Endothelial cell of umbilical vein (primary cell): ENCODE results near the gene CASKIN2. TPM values are rescaled to one million over a fixed set of nuclear protein-coding genes. Genes with fewer than 3 reads are reported as not detected.
A peak's percentile ranks its signal among the peaks of the same experiment; 100 is the strongest.

Experiments used
- BruUV-seq: library from RNA; stranded (reverse); fragments of 400-500 nt; replicated peaks from 2 replicates; lab custom pipeline; 2021; lab: Mats Ljungman, UMichigan
- CTCF ChIA-PET: fragments of 300-600, 350-600 bp; sonication (Branson Sonifier 250); formaldehyde crosslinking; loops from one replicate; lab custom pipeline; 2021; ENCODE audit warnings: antibody characterized with exemption, inconsistent platforms; lab: Charles Lee
- POLR2A ChIA-PET: fragments of 300-600, 350-600 bp; sonication (Branson Sonifier 250); formaldehyde crosslinking; loops from one replicate; lab custom pipeline; 2021; ENCODE audit warnings: antibody characterized with exemption, inconsistent platforms; lab: Charles Lee
- DNase-seq: peaks from one replicate; pipeline ENCODE4 v3.0.0-alpha.2; 2011; ENCODE audit warnings: low read depth, low spot score
- FAIRE-seq: peaks from 2 replicates; lab custom pipeline; 2011; peaks lifted over from hg19 to GRCh38; lab: Jason Lieb, UNC
- H2AFZ ChIP-seq: 2 replicates; pipeline ENCODE4 v1.6.0; 2012; ENCODE audit warnings: low read depth, low read length, control low read depth, inconsistent platforms
- H3K27ac ChIP-seq: 2 replicates; pipeline ENCODE4 v1.5.1; 2011; ENCODE audit warnings: low read depth, mild to moderate bottlenecking, control low read depth, low read length, moderate library complexity; ENCODE audit not compliant: insufficient read depth
- H3K27me3 ChIP-seq, 2 experiments: 2 replicates each; pipeline versions ENCODE4 v1.6.0 to v1.6.1; 2011; ENCODE audit warnings: low read length in 2 of 2, mixed read lengths in 1 of 2; ENCODE audit not compliant: control insufficient read depth in 2 of 2, insufficient read depth in 2 of 2
- H3K36me3 ChIP-seq, 2 experiments: 2 replicates in 1 of 2; 3 replicates in 1 of 2; pipeline ENCODE4 v1.5.1; 2011; ENCODE audit warnings: low read length in 2 of 2, mild to moderate bottlenecking in 1 of 2, moderate library complexity in 1 of 2; ENCODE audit not compliant: control insufficient read depth in 2 of 2, insufficient read depth in 2 of 2; ENCODE audit errors: extremely low read depth in 1 of 2
- H3K4me1 ChIP-seq: 3 replicates; pipeline ENCODE4 v1.5.1; 2011; ENCODE audit warnings: mild to moderate bottlenecking, low read length; ENCODE audit not compliant: control insufficient read depth, insufficient read depth; ENCODE audit errors: extremely low read depth
- H3K4me2 ChIP-seq: 2 replicates; pipeline ENCODE4 v1.6.1; 2011; ENCODE audit warnings: low read length, control low read depth, mixed read lengths; ENCODE audit not compliant: insufficient read depth
- H3K4me3 ChIP-seq, 3 experiments: fragments of 200-600 bp in 1 of 3; sonication (generic), shearing (Covaris generic) in 1 of 3; replicated peaks in 1 of 3; 2 replicates each; pipeline ENCODE4 v1.5.1; 2011 to 2016; ENCODE audit warnings: control low read depth in 3 of 3, low read length in 3 of 3, mild to moderate bottlenecking in 2 of 3, inconsistent platforms in 1 of 3, low read depth in 1 of 3, moderate library complexity in 1 of 3; ENCODE audit not compliant: insufficient read depth in 1 of 3
- H3K79me2 ChIP-seq: 2 replicates; pipeline ENCODE4 v1.6.0; 2012; ENCODE audit warnings: low read length, inconsistent platforms; ENCODE audit not compliant: control insufficient read depth, insufficient read depth
- H3K9ac ChIP-seq: replicated peaks from 2 replicates; pipeline ENCODE3; 2011; ENCODE audit warnings: low read length, control low read depth; ENCODE audit not compliant: insufficient read depth; ENCODE audit errors: extremely low read depth
- H3K9me1 ChIP-seq: replicated peaks from 3 replicates; pipeline ENCODE4 v1.6.0; 2011; ENCODE audit warnings: mild to moderate bottlenecking, low read length; ENCODE audit not compliant: control insufficient read depth, insufficient read depth; ENCODE audit errors: extremely low read depth
- H3K9me3 ChIP-seq: replicated peaks from 2 replicates; pipeline ENCODE4 v1.5.1; 2012; ENCODE audit warnings: low read length, inconsistent platforms; ENCODE audit not compliant: control insufficient read depth, insufficient read depth
- H4K20me1 ChIP-seq: replicated peaks from 2 replicates; pipeline ENCODE3; 2011; ENCODE audit warnings: mild to moderate bottlenecking, low read length; ENCODE audit not compliant: control insufficient read depth, insufficient read depth; ENCODE audit errors: extremely low read depth
- CTCF ChIP-seq, 2 donors: IDR thresholded peaks; 1 replicate in 1 of 2; 2 replicates in 1 of 2; pipeline ENCODE4 v1.5.1; 2011; ENCODE audit warnings: low read length in 2 of 2, mild to moderate bottlenecking in 2 of 2, moderate library complexity in 2 of 2, control low read depth in 1 of 2, inconsistent platforms in 1 of 2, low read depth in 1 of 2; ENCODE audit not compliant: insufficient read depth in 1 of 2; ENCODE audit errors: extremely low read depth in 1 of 2
- EZH2 ChIP-seq: IDR thresholded peaks from 2 replicates; pipeline ENCODE4 v1.6.1; 2012; ENCODE audit warnings: borderline replicate concordance, low read depth, mild to moderate bottlenecking, moderate library complexity, low read length, inconsistent platforms; ENCODE audit not compliant: severe bottlenecking
- JUN ChIP-seq: IDR thresholded peaks from 2 replicates; pipeline ENCODE4 v1.6.1; 2011; ENCODE audit warnings: borderline replicate concordance, low read depth; ENCODE audit not compliant: insufficient read length, insufficient read depth
- MYC ChIP-seq: IDR thresholded peaks from one replicate; pipeline ENCODE4 v1.6.1; 2011; ENCODE audit warnings: mild to moderate bottlenecking, low read depth, low read length
- POLR2A ChIP-seq: IDR thresholded peaks from 2 replicates; pipeline ENCODE4 v1.6.1; 2012; ENCODE audit warnings: low read depth, mild to moderate bottlenecking, control low read depth, low read length
- dilution Hi-C: fragments of 300-500 bp; cut with MboI; formaldehyde crosslinking; loops from one replicate; pipeline ENCODE4 v1.15.0; 2019; ENCODE audit warnings: low sequenced_read_pairs; ENCODE audit not compliant: extremely low pct_ligation_motif_present
- intact Hi-C: fragments of 100-400 bp; cut with micrococcal nuclease; formaldehyde crosslinking; loops from one replicate; pipeline ENCODE4 v1.10.0; 2022
- polyA plus RNA-seq, 4 experiments: library from polyadenylated mRNA; depleted of rRNA in 3 of 4; stranded (reverse) in 3 of 4; unstranded in 1 of 4; fragments of >200 nt; gene quantifications; 2 replicates each; pipeline versions ENCODE4 v1.2.1 to v1.2.3, GENCODE V29; 2011 to 2012; ENCODE audit warnings: missing spikeins in 1 of 4
- total RNA-seq: library from RNA; stranded (reverse); gene quantifications from 2 replicates; pipeline ENCODE4 v1.2.3, GENCODE V29; 2021

Gene CASKIN2
- total and polyA plus RNA-seq, 2 donors (not counting 3 experiments of a cell fraction or from before 2014, with no cell fraction given), result 13.0 to 37.6 TPM

- H3K9me1 ChIP-seq, result no peaks in the 10 kb centered on the region
- TF ChIP-seq EZH2 (peak; percentile 59), JUN (no peak)
- dilution Hi-C loops (no loop called here), intact Hi-C loops (loop anchor here (2.0 kb wide), 2 partner anchors 63 to 99 kb away; no protein-coding TSS in a partner anchor)
- BruUV-seq, result no TSS peak
- no peaks in the 10 kb centered on the region for H3K79me2 ChIP-seq
- no peaks in the 10 kb centered on the region for H3K9me3 ChIP-seq
- no peak overlapping the region for H3K27ac ChIP-seq
- peak overlapping the region; percentile 70 for H3K4me2 ChIP-seq
- no peaks in the 10 kb centered on the region for H4K20me1 ChIP-seq
- POLR2A ChIA-PET, result interaction anchor here (1.0 kb wide), 1 partner anchor 255 kb away, joined by 6 read pairs; the partner anchor contains the start of gene MIF4GD
- CTCF ChIA-PET, result interaction anchor here (0.9 to 1.8 kb wide), 5 partner anchors 9 to 203 kb away, joined by 3 to 13 read pairs (median 5); partner anchors contain the start of gene TSEN54
- H3K4me1 ChIP-seq, result peaks cover 7% of the 10 kb centered on the region
- H2AFZ ChIP-seq, result peak overlapping the region; percentile 56
- FAIRE-seq (no peak), DNase-seq (no peak)
- peak overlapping the region; percentile 28 to 57 (median 52) for H3K4me3 ChIP-seq
- no peak overlapping the region for H3K9ac ChIP-seq
- H3K36me3 ChIP-seq, result peaks cover 0 to 2% of the 10 kb centered on the region in 2 experiments
- H3K27me3 ChIP-seq, result no peaks in the 10 kb centered on the region
Measured at GRCh38 chr17:75525806-75526554, 10.6 kb upstream of the CASKIN2 start.

GRCh38 chr17:75524970-75525805 is 9.9 kb upstream of the CASKIN2 start, which contains the start of gene LLGL2:
Gene LLGL2 (plus strand): TSS chr17:75525697. CDS start chr17:75543427, 17,730 bp downstream.
- peaks cover 0 to 2% of the 10 kb centered on the region in 2 experiments for H3K36me3 ChIP-seq
- DNase-seq (peak; percentile 44), FAIRE-seq (no peak)
- dilution Hi-C loops (no loop called here), intact Hi-C loops (loop anchor here (1.0 to 2.0 kb wide), 3 partner anchors 9 to 98 kb away; partner anchors contain the start of gene TSEN54)
- peak within 1 kb of the TSS; percentile 84 for H2AFZ ChIP-seq
- peak within 1 kb of the TSS; percentile 72 for H3K4me2 ChIP-seq
- no peak for TF ChIP-seq POLR2A
- TF ChIP-seq CTCF (IDR thresholded peaks at IDR 0.05; ENCODE audit: extremely low read depth in 1 of 2, insufficient read depth in 1 of 2, low read depth in 1 of 2, low read length in 2 of 2), result peak; percentile 10 to 44
- TF ChIP-seq MYC, result no peak
- H3K9me1 ChIP-seq, result no peaks in the 10 kb centered on the region
- H3K4me1 ChIP-seq, result peaks cover 7% of the 10 kb centered on the region
- no peaks in the 10 kb centered on the region for H3K27me3 ChIP-seq
- POLR2A ChIA-PET, result interaction anchor here (1.0 kb wide), 1 partner anchor 254 kb away, joined by 6 read pairs; the partner anchor contains the start of gene MIF4GD
- no TSS peak for BruUV-seq
- no peaks in the 10 kb centered on the region for H3K79me2 ChIP-seq
- CTCF ChIA-PET, result interaction anchor here (1.5 to 1.8 kb wide), 3 partner anchors 9 to 202 kb away, joined by 5 to 13 read pairs (median 6); partner anchors contain the start of gene TSEN54
- H4K20me1 ChIP-seq, result no peaks in the 10 kb centered on the region
- H3K27ac ChIP-seq, result no peak within 1 kb of the TSS
- H3K9ac ChIP-seq, result no peak within 1 kb of the TSS
- H3K4me3 ChIP-seq, result peak within 1 kb of the TSS; percentile 39 to 57 (median 52)
- H3K9me3 ChIP-seq, result no peaks in the 10 kb centered on the region
